Panc1 (cell line): ENCODE data around the gene GPS1. TPM values are rescaled to one million over a fixed set of nuclear protein-coding genes. Genes with fewer than 3 reads are reported as not detected.

ENCODE experiments used
- ATAC-seq: fragments of 200-7000 bp; cut with Tn5 transposase; 2 replicates; pipeline ENCODE4 v1.9.1; 2020; ENCODE audit warnings: mild to moderate bottlenecking, moderate library complexity
- BruUV-seq: library from RNA; stranded (reverse); fragments of 400-500 nt; replicated peaks from 2 replicates; lab custom pipeline; 2021; lab: Mats Ljungman, UMichigan
- CTCF ChIA-PET: fragments of 300-600 bp; sonication (Branson Sonifier 250); formaldehyde crosslinking; loops from one replicate; lab custom pipeline; 2022; ENCODE audit warnings: antibody characterized with exemption; lab: Charles Lee
- POLR2A ChIA-PET: fragments of 300-600 bp; sonication (Branson Sonifier 250); formaldehyde crosslinking; loops from one replicate; lab custom pipeline; 2022; ENCODE audit warnings: antibody characterized with exemption; lab: Charles Lee
- DNase-seq: peaks from one replicate; pipeline ENCODE4 v3.0.0-alpha.2; 2010; ENCODE audit warnings: low read depth, low spot score
- H3K27ac ChIP-seq: 2 replicates; pipeline ENCODE4 v1.5.1; 2011; ENCODE audit warnings: mild to moderate bottlenecking, low read length, inconsistent platforms
- H3K27me3 ChIP-seq: fragments of 200-500 bp; sonication (Bioruptor generic); 2 replicates; pipeline ENCODE4 v1.6.0; 2014; ENCODE audit warnings: low read length, inconsistent platforms; ENCODE audit not compliant: control insufficient read depth, insufficient read depth
- H3K36me3 ChIP-seq: fragments of 200-500 bp; sonication (Bioruptor generic); 2 replicates; pipeline ENCODE4 v1.5.1; 2014; ENCODE audit warnings: inconsistent platforms, mild to moderate bottlenecking, low read length, moderate library complexity; ENCODE audit not compliant: control insufficient read depth, insufficient read depth
- H3K4me1 ChIP-seq: 2 replicates; pipeline ENCODE4 v1.5.1; 2011; ENCODE audit warnings: inconsistent platforms, mild to moderate bottlenecking, low read length, moderate library complexity; ENCODE audit not compliant: control insufficient read depth, insufficient read depth
- H3K4me3 ChIP-seq, 2 experiments: 2 replicates each; pipeline ENCODE4 v1.5.1; 2011 to 2012; ENCODE audit warnings: low read depth in 2 of 2, low read length in 2 of 2, mild to moderate bottlenecking in 2 of 2, inconsistent platforms in 1 of 2, moderate library complexity in 1 of 2
- H3K9me3 ChIP-seq: fragments of 200-500 bp; sonication (Bioruptor generic); 2 replicates; pipeline ENCODE4 v1.5.1; 2014; ENCODE audit warnings: low read depth, mild to moderate bottlenecking, inconsistent platforms, low read length, moderate library complexity; ENCODE audit not compliant: control insufficient read depth, insufficient read depth
- POLR2AphosphoS5 ChIP-seq: IDR thresholded peaks from 2 replicates; pipeline ENCODE4 v1.6.1; 2012; ENCODE audit warnings: mild to moderate bottlenecking, low read depth, low read length, moderate library complexity
- REST ChIP-seq, 2 experiments: IDR thresholded peaks; 2 replicates each; pipeline ENCODE4 v1.6.1; 2011 to 2012; ENCODE audit warnings: low read depth in 2 of 2, control low read depth in 1 of 2, low read length in 1 of 2, mild to moderate bottlenecking in 1 of 2, moderate library complexity in 1 of 2; ENCODE audit not compliant: insufficient read depth in 1 of 2
- SIN3A ChIP-seq: IDR thresholded peaks from 2 replicates; pipeline ENCODE4 v1.6.1; 2012; ENCODE audit warnings: low read depth, mild to moderate bottlenecking, low read length, moderate library complexity, borderline replicate concordance; ENCODE audit not compliant: insufficient read depth
- TCF7L2 ChIP-seq: IDR thresholded peaks from 2 replicates; pipeline ENCODE4 v1.6.1; 2011; ENCODE audit warnings: mild to moderate bottlenecking, low read depth, low read length, inconsistent platforms
- in situ Hi-C: cut with HindIII; loops from 2 replicates; pipeline ENCODE4 v1.10.0; 2016; ENCODE audit warnings: low sequenced_read_pairs, low pct_unique_long_range_greater_than_20kb
- intact Hi-C: fragments of 100-400 bp; cut with micrococcal nuclease; formaldehyde crosslinking; loops from one replicate; pipeline ENCODE4 v1.10.0; 2022; ENCODE audit not compliant: unreplicated experiment
- total RNA-seq: library from RNA; stranded (reverse); gene quantifications from one replicate; pipeline ENCODE4 v1.2.1, GENCODE V29; 2021; ENCODE audit not compliant: unreplicated experiment
- TF ChIP-seq, protein P1 (sequence below): fragments of 450-650 bp; IDR thresholded peaks from 2 replicates; pipeline ENCODE4 v1.5.1; 2017; ENCODE audit warnings: mild to moderate bottlenecking

GPS1 gene
- total RNA-seq, 1 experiment from 2014 or later, result 175 TPM

DNA sequence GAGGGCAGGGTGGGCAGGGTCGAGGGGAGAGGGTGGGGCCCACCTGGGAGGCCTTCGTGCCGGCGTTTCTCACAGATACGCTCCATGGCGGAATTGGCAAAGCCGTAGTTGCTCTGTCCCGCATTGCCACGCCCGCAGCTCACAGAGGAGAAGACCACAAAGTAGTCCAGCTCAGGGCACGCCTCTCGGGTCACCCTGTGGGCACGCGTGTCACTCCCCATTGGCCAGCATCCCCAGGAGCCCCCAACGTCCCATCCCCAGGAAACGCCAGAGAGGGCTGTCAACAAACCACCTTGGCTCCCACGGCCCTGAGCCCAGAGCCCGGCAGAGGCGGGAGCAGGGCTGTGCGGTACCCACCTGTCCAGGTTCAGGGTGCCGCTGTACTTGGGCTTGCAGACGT is 30.3 kb downstream of the GPS1 start:
- TF ChIP-seq TCF7L2 (no peak), SIN3A (no peak)
- no peak for DNase-seq
- H3K4me3 ChIP-seq, result no peak overlapping the region
- no peaks in the 10 kb centered on the region for H3K27me3 ChIP-seq
- ChIA-PET POLR2A (no interaction called here), CTCF (no interaction called here)
- ATAC-seq, result no peak
- no peak overlapping the region for H3K27ac ChIP-seq
- in situ Hi-C loops, result no loop called here
- H3K9me3 ChIP-seq, result no peaks in the 10 kb centered on the region
- BruUV-seq, result no TSS peak
- H3K36me3 ChIP-seq, result peaks cover 10% of the 10 kb centered on the region
- H3K4me1 ChIP-seq, result peaks cover 18% of the 10 kb centered on the region
- intact Hi-C loops, result no loop called here

- BruUV-seq, result no TSS peak
- peaks cover 16% of the 10 kb centered on the region for H3K4me1 ChIP-seq
- H3K27me3 ChIP-seq, result no peaks in the 10 kb centered on the region
- in situ Hi-C loops, result no loop called here
- H3K9me3 ChIP-seq, result no peaks in the 10 kb centered on the region
- no peak for ATAC-seq
- H3K27ac ChIP-seq, result no peak overlapping the region
- ChIA-PET POLR2A (no interaction called here), CTCF (no interaction called here)
- intact Hi-C loops, result no loop called here
- no peak for DNase-seq
- TF ChIP-seq POLR2AphosphoS5 (no peak), SIN3A (no peak), REST (IDR thresholded peaks at IDR 0.05; ENCODE audit: insufficient read depth in 1 of 2, low read depth in 2 of 2, low read length in 1 of 2) (no peak), TCF7L2 (no peak)
- TF ChIP-seq, protein P1, sequence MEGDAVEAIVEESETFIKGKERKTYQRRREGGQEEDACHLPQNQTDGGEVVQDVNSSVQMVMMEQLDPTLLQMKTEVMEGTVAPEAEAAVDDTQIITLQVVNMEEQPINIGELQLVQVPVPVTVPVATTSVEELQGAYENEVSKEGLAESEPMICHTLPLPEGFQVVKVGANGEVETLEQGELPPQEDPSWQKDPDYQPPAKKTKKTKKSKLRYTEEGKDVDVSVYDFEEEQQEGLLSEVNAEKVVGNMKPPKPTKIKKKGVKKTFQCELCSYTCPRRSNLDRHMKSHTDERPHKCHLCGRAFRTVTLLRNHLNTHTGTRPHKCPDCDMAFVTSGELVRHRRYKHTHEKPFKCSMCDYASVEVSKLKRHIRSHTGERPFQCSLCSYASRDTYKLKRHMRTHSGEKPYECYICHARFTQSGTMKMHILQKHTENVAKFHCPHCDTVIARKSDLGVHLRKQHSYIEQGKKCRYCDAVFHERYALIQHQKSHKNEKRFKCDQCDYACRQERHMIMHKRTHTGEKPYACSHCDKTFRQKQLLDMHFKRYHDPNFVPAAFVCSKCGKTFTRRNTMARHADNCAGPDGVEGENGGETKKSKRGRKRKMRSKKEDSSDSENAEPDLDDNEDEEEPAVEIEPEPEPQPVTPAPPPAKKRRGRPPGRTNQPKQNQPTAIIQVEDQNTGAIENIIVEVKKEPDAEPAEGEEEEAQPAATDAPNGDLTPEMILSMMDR, result no peak
- no peak overlapping the region for H3K4me3 ChIP-seq
- peaks cover 12% of the 10 kb centered on the region for H3K36me3 ChIP-seq
These were observed 30.8 kb downstream of the GPS1 start for GRCh38 chr17:82082456-82082855.

GRCh38 chr17:82083009-82083408 is 31.3 kb downstream of the GPS1 start:
- BruUV-seq, result TSS peak; percentile 73
- DNase-seq (no peak), ATAC-seq (no peak)
- ChIA-PET CTCF (no interaction called here), POLR2A (no interaction called here)
- intact Hi-C loops (no loop called here), in situ Hi-C loops (no loop called here)
- Histone ChIP-seq H3K4me3 (no peak overlapping the region), H3K36me3 (peaks cover 12% of the 10 kb centered on the region), H3K27me3 (no peaks in the 10 kb centered on the region), H3K9me3 (no peaks in the 10 kb centered on the region), H3K4me1 (peaks cover 13% of the 10 kb centered on the region), H3K27ac (no peak overlapping the region)
- TF ChIP-seq SIN3A (no peak), TCF7L2 (no peak), REST (IDR thresholded peaks at IDR 0.05; ENCODE audit: insufficient read depth in 1 of 2, low read depth in 2 of 2, low read length in 1 of 2) (no peak), POLR2AphosphoS5 (no peak)
- TF ChIP-seq, protein P1, result no peak
